ENCODE data around the gene TEX261.

- TF ChIP-seq POLR2A (IDR thresholded peaks at IDR 0.05; ENCODE audit: low read depth, low read length) = no peak
- TF ChIP-seq POLR2AphosphoS5 (IDR thresholded peaks at IDR 0.05; ENCODE audit: low read depth, low read length) = no peak
- no peak for TF ChIP-seq TAF1 (IDR thresholded peaks at IDR 0.05; ENCODE audit: low read depth, low read length)
These were observed 47.6 kb upstream of the TEX261 start for GRCh38 chr2:71042287-71042686.
